Activated gamma-delta T cell (primary cell): Measurements from ENCODE around the gene RP9.

ENCODE experiments used
- DNase-seq: peaks from one replicate; lab custom pipeline; 2025; lab: John Stamatoyannopoulos, UW

The RP9 gene

DNA sequence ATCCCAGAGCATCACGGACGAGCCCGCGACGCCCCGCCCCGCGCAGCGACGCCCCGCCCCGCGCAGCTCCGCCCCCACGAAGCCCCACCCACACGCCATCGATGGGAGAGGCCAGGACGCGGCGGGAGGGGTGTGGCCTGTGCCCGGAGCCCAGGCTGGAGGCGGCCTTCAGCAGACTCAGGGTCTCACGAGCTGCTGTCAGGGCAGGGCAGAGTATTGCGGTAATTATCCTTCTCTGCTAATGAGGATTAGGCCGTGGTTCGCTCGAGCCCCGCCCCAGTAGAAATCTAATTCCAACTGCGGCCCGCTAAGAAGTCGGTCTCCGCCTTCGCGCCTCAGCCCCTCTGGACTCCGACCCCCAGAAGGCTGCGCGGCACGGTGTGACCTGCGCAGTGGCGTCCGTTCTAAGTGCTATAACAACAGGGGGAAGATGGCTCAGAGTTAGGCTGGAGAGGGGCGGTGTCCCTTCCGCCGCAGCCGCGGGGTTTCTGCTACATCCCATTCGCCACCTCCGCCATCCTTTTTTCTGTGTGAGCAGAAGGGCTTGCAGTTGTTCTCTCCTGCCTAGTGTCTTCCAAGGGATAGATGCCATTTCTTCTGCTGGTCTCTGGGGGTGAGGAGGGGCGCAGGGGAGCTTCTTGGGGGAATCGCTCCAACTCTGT, 46.3 kb downstream of the RP9 start:
- peak; percentile 87 for DNase-seq

DNA sequence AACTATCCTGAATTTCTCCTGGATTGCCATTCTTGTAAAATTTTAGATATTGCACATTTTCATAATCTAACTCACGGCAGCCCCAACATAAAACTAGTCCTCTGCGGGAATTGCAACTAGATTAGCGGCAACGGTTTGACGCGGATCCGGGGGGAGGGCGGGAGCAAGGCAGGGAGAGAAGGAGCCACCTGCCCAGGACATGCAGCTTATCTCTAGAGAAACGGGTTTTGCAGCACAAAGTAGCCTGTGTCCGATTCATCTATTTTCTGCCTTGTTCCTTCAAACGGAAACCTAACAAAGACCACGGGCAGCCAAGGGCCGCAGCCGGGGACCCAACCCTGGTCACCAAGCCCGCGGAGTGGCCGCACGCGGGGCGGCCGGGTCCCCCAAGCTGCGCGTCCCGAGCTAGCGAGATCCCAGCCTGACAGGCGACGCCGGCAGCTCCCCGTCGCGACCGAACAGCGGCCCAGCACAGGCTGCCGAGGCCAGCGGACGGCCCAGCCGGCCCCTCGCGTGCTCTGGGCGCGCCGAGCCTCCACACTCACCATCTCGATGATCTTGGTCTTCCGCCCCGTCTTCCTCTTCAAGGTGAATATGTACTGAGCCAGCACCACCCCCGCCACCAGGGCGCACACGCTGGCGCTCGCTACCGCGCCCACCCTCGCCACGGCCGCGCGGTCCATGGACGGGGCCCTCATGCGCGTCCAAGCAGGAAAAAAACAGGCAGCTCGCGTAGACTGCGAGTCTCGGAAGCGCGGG, 47.0 kb downstream of the RP9 start, which contains the start of gene NT5C3A:
NT5C3A (minus strand) TSS at position 754 of the 759 bp plus-strand sequence; CDS start at position 683, 71 bp downstream.
- no peak for DNase-seq

DNA sequence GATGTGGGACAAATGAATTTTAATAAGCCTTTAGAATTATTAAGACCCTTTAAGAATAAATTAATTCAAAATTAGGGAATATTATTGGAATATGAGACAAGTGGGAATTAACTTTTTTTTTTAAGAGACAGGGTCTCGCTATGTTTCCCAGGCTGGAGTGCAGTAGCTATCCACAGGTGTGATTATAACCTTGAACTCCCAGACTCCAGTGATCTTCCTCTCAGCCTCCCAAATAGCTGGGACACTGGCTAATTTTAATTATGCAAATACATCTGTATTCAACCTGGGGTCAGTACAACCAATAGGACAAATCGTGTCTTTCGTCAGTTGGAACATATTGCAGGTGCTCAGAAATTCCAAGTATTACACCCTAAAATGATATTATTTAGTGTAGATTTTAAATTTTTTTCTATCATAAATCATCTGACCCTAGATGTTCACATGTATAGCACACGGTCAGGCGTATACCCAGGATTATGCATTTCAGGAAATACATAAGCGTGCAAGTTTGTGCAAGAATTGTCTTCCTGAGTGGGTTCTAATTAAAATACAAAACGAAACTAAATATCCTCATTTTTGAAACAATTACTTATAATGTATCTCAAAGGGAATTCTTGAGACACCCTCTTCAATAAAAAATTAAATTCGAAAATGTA, 47.8 kb downstream of the RP9 start:
- no peak for DNase-seq

DNA sequence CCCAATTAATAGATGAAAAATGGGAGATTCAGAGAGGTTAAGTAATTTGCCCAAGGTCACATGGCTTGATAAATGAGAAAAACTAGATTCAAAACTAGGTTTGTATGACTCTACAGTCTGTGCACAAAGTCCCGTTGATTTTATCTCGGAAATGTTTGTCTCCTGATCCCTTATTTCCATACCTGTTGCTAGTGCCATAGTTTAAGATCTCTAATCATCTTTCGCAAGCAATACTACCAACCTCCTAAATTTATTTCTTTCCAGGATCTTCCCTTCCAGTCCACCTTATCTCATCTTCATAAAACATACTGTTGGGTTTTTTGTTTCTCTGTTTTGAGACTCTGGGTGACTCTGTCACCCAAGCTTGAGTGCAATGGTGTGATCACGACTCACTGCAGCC, 49.6 kb downstream of the RP9 start:
- no peak for DNase-seq

DNA sequence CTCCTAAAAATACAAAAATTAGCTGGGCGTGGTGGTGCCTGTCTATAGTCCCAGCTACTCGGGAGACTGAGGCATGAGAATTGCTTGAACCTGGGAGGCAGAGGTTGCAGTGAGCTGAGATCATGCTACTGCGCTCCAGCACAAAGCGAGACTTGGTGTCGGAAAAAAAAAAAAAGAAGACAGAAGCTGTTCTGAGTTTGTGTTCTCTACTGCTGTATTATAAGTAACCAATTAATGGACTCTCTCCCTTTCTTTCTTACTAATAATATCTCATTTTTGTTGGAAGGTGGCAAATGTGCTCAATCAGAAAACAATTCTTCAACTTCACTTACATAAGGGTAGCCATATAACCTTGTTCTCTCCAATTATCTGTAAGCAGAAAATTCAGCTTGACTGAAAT, 54.0 kb downstream of the RP9 start:
- no peak for DNase-seq

DNA sequence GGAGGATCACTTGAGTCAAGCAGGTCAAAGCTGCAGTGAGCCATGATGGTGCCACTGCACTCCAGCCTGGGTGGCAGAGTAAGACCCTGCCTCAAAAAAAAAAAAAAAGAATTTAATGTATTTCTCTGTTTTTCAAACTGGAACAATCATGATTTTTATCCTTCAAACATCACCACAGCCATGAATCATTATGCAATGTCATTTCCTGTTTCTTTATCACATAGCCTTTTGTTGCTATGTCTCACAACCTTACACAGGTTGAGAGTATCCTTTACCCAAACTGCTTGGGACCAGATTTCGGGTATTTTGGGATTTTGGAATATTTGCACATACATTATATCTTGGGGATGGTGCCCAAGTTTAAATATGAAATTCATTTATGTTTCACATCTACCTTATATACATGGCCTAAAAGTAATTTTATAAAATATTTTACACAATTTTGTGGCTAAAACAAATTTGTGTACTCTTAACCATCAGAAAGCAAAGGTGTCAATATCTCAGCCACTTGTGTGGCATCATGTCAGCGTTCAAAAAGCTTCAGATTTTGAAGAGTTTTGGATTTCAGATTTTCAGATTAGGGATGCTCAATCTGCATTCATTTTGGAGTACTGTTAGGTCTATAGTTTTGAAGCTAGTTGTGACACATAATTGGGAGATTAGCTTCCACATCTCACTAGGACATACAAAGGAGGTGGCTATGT, 54.8 kb downstream of the RP9 start:
- DNase-seq: no peak

DNA sequence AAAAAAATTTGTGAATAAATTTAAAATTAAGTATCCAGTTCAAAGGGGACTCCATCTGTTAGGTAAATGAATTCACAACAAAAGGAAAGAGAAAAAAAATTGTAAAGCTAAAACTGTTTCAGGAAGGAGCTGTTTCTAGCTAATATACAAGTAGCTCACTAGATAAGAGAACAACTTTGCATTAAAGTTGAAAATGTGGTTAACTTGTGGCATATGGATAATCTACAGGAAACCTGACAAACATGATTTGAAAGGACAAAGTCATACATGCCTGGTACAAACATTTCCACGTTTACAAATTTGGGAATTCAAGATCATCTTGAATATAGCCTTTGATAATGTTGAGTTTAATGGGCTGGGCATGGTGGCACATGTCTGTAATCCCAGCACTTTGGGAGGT, 55.5 kb downstream of the RP9 start:
- no peak for DNase-seq

DNA sequence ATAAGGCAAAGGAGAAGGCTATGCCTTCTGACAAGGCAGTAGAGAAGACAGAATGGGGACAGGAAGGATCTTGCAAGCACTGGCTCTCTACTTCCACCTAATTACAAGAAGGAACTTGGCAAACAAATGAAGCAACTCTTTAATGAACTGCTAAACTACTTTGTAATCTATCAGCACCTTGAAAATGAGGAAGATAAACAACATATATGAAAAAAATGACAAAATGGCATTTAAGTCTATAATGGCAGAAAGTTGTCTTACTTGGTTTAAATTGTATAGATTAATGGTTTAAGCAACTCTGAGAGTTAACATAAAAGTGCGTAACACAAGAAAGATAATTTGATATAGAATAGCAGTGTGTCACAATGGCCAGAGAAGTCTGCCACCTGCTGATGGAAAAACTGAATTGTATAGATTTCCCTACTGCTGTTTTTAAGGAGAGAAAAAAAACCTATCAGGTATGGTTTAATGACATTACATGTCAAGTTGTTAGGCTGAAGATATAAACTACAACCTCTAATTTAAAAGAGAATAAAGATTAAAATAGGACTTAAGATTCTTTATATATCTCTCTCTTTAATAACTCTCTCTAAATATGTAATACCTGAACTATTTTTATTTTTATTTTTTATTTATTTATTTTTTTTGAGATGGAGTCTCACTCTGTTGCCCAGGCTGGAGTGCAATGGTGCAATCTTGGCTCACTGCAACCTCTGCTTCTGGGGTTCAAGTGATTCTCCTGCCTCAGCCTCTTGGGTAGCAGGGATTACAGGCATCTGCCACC, 58.5 kb downstream of the RP9 start:
- no peak for DNase-seq

DNA sequence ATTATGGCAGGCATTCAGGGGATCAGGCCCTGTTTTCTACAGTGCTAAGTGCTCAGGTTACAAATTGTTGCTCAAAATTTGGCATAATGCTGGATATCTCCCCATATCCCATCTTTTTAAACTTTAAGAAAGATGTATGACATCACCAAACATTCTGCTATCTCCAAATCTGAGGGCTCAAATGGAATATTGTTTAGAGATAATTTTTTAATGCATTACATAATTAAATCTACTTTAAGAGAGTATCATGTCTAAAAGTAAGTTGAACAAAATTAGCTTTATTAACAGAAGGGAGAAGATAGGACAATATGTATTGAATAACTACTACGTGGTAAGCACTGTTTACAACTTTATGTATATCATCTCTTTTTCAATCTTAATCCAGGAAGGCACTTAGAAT, 60.5 kb downstream of the RP9 start:
- no peak for DNase-seq

DNA sequence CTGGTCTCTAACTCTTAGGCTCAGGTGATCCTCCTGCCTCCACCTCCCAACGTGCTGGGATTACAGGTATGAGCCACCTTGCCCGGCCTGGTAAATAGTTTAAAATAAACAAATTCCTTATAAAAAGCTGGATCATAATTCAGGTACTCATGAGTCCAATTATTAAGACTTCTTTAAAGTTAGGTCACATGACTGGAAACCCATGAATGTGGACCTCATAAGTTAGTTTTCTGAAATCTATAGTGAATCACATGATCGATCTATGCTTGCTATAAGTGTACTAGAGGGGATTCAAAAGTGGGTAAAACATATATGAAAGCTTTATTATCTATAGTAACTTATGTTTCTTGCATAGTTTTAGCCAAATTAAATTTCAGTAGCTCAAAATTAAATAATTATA, 60.9 kb downstream of the RP9 start:
- no peak for DNase-seq

DNA sequence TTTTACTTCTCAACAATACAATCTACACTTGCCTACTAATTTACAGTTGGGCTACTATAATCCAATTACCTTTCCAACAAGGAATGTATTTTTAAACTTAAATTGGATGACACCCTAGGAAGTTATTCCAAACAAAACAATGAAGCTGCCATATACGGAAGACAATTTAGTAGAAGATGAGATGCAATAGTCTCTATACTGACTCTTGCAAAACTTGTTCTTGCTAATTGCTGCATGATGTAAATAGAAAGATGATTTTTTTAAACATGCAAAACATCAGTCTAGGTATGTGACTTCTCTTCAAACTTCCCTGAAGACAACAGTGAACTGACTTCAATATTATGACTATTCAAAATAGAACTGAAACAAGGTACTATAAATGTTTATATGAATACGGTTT, 64.2 kb downstream of the RP9 start:
- no peak for DNase-seq
